Measurements from ENCODE around the gene OGDH. TPM values are rescaled to one million over a fixed set of nuclear protein-coding genes. Genes with fewer than 3 reads are reported as not detected.

The OGDH gene
- total RNA-seq, 1 donor from 2014 or later: 67.1 TPM

DNA sequence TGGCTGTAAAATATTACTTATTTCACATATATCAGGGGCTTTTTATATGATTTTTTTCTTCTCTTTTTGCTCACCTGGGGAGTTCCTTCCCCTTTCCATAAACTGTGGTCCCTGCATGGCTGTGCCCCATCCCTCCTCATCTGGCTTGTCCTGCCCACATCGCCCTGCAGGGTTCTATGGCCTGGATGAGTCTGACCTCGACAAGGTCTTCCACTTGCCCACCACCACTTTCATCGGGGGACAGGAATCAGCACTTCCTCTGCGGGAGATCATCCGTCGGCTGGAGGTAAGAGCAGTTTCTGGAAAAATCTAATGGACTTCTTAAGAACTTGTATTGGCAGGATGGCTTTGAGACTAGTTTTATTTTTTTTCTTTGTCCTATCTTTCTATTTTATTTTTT lies 60.1 kb downstream of the OGDH start:
- H3K27ac Mint-ChIP-seq (ENCODE audit: unreplicated experiment): no peak overlapping the region
- no peaks in the 10 kb centered on the region for H3K4me1 Mint-ChIP-seq (ENCODE audit: unreplicated experiment)
- TF ChIP-seq, protein P1, sequence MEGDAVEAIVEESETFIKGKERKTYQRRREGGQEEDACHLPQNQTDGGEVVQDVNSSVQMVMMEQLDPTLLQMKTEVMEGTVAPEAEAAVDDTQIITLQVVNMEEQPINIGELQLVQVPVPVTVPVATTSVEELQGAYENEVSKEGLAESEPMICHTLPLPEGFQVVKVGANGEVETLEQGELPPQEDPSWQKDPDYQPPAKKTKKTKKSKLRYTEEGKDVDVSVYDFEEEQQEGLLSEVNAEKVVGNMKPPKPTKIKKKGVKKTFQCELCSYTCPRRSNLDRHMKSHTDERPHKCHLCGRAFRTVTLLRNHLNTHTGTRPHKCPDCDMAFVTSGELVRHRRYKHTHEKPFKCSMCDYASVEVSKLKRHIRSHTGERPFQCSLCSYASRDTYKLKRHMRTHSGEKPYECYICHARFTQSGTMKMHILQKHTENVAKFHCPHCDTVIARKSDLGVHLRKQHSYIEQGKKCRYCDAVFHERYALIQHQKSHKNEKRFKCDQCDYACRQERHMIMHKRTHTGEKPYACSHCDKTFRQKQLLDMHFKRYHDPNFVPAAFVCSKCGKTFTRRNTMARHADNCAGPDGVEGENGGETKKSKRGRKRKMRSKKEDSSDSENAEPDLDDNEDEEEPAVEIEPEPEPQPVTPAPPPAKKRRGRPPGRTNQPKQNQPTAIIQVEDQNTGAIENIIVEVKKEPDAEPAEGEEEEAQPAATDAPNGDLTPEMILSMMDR (IDR thresholded peaks at IDR 0.05; ENCODE audit: unreplicated experiment): no peak
- H3K4me3 Mint-ChIP-seq (ENCODE audit: unreplicated experiment): no peak overlapping the region
- DNase-seq (ENCODE audit: low spot score): no peak
- no peaks in the 10 kb centered on the region for H3K9me3 Mint-ChIP-seq (ENCODE audit: unreplicated experiment)
- no peaks in the 10 kb centered on the region for H3K27me3 Mint-ChIP-seq (ENCODE audit: unreplicated experiment)
- peaks cover 7% of the 10 kb centered on the region for H3K36me3 Mint-ChIP-seq (ENCODE audit: low read depth, unreplicated experiment)

- TF ChIP-seq, protein P1 (IDR thresholded peaks at IDR 0.05; ENCODE audit: unreplicated experiment): no peak
- no peaks in the 10 kb centered on the region for H3K27me3 Mint-ChIP-seq (ENCODE audit: unreplicated experiment)
- no peak for DNase-seq (ENCODE audit: low spot score)
- no peaks in the 10 kb centered on the region for H3K4me1 Mint-ChIP-seq (ENCODE audit: unreplicated experiment)
- H3K4me3 Mint-ChIP-seq (ENCODE audit: unreplicated experiment): no peak overlapping the region
- H3K27ac Mint-ChIP-seq (ENCODE audit: unreplicated experiment): no peak overlapping the region
- peaks cover 4% of the 10 kb centered on the region for H3K36me3 Mint-ChIP-seq (ENCODE audit: low read depth, unreplicated experiment)
- no peaks in the 10 kb centered on the region for H3K9me3 Mint-ChIP-seq (ENCODE audit: unreplicated experiment)
Measured at GRCh38 chr7:44667190-44667589, 60.8 kb downstream of the OGDH start.

DNA sequence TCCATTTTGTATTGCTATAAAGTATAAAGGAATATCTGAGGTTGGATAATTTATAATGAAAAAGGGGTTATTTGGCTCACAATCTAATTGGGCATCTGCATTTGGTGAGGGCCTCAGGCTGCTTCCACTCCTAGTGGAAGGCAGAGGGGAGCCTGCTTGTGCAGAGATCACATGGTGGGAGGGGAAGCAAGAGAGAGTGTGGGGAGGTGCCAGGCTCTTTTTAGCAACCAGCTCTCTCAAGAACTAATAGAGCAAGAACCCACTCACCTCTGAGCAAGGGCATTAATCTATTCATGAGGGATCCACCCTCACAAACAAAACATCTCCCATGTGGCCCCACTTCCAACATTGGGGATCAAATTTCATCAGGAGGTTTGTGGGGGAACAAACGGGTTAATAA lies 64.6 kb downstream of the OGDH start:
- DNase-seq (ENCODE audit: low spot score): no peak

DNA sequence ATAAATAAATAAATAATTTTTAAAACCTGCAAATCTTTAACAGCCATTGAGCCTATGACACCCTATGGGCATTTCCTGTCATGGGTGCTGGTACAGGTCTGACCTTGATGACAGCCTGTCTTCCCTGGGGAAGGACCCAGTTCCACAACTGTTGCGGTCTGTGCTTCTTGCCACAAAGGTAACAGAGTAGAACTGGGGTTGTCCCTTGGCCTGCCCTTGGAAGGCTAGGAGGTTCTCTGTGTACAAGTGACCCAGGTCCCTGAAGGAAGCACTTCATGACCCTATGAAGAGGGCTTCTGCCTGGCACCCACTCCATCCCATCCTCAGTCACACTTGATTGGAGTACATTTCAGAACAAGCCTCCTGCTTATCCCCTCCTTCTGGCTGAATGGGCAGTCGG lies 66.9 kb downstream of the OGDH start:
- TF ChIP-seq, protein P1 (IDR thresholded peaks at IDR 0.05; ENCODE audit: unreplicated experiment): no peak
- Mint-ChIP-seq H3K4me1 (ENCODE audit: unreplicated experiment) (no peaks in the 10 kb centered on the region), H3K27ac (ENCODE audit: unreplicated experiment) (no peak overlapping the region), H3K36me3 (ENCODE audit: low read depth, unreplicated experiment) (peaks cover 11% of the 10 kb centered on the region), H3K4me3 (ENCODE audit: unreplicated experiment) (no peak overlapping the region), H3K9me3 (ENCODE audit: unreplicated experiment) (no peaks in the 10 kb centered on the region), H3K27me3 (ENCODE audit: unreplicated experiment) (no peaks in the 10 kb centered on the region)
- no peak for DNase-seq (ENCODE audit: low spot score)

More for the DNA sequence above, 64.6 kb downstream of the OGDH start:
- Mint-ChIP-seq H3K36me3 (ENCODE audit: low read depth, unreplicated experiment) (peaks cover 11% of the 10 kb centered on the region), H3K4me3 (ENCODE audit: unreplicated experiment) (no peak overlapping the region), H3K27me3 (ENCODE audit: unreplicated experiment) (no peaks in the 10 kb centered on the region), H3K27ac (ENCODE audit: unreplicated experiment) (no peak overlapping the region), H3K9me3 (ENCODE audit: unreplicated experiment) (no peaks in the 10 kb centered on the region), H3K4me1 (ENCODE audit: unreplicated experiment) (no peaks in the 10 kb centered on the region)
- TF ChIP-seq, protein P1 (IDR thresholded peaks at IDR 0.05; ENCODE audit: unreplicated experiment): no peak

DNA sequence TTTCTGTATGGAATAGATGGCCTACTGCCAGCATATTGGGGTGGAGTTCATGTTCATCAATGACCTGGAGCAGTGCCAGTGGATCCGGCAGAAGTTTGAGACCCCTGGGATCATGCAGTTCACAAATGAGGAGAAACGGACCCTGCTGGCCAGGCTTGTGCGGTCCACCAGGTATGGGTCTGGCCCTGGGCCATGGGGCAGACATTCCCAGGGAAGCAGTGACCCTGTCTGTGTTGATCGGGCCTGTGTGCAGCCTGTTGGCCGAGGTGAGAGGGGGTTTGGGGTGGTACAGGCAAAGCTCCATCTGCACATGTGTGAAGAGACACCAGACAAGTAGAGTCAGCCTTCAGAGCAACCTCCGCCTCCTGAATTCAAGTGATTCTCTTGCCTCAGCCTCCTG lies 67.3 kb downstream of the OGDH start:
- TF ChIP-seq, protein P1 (IDR thresholded peaks at IDR 0.05; ENCODE audit: unreplicated experiment): no peak

More for the DNA sequence above, 67.3 kb downstream of the OGDH start:
- Mint-ChIP-seq H3K9me3 (ENCODE audit: unreplicated experiment) (no peaks in the 10 kb centered on the region), H3K27me3 (ENCODE audit: unreplicated experiment) (no peaks in the 10 kb centered on the region), H3K4me3 (ENCODE audit: unreplicated experiment) (no peak overlapping the region), H3K27ac (ENCODE audit: unreplicated experiment) (no peak overlapping the region), H3K4me1 (ENCODE audit: unreplicated experiment) (no peaks in the 10 kb centered on the region), H3K36me3 (ENCODE audit: low read depth, unreplicated experiment) (peaks cover 16% of the 10 kb centered on the region)
- no peak for DNase-seq (ENCODE audit: low spot score)
